GM18867 (cell line): ENCODE results near the gene MAN1A1.
A peak's percentile ranks its signal among the peaks of the same experiment; 100 is the strongest.
"Not testable (repeated sequence)": the region's sequence is repeated elsewhere in the genome, so short reads cannot be mapped to it uniquely, and the experiment has no call there.

Experiments
- ATAC-seq: cut with Tn5 transposase; IDR thresholded peaks from one replicate; pipeline ENCODE4 v1.9.1; 2021; ENCODE audit warnings: mild to moderate bottlenecking, moderate library complexity; ENCODE audit not compliant: unreplicated experiment

MAN1A1 gene

GRCh38 chr6:119349361-119350201 is at the start of gene MAN1A1:
Gene MAN1A1, minus strand, starts transcription at chr6:119349761. Its CDS starts 696 bp downstream, at chr6:119349065.
- ATAC-seq, result peak; percentile 76

GRCh38 chr6:119395192-119395591 is 45.6 kb upstream of the MAN1A1 start:
- ATAC-seq, result peak; percentile 62

- ATAC-seq, result no peak
Observed at GRCh38 chr6:119390247-119390793, 40.8 kb upstream of the MAN1A1 start.

GRCh38 chr6:119385994-119386393 is 36.4 kb upstream of the MAN1A1 start:
- no peak for ATAC-seq

- ATAC-seq, result no peak
Observed at GRCh38 chr6:119384444-119384843, 34.9 kb upstream of the MAN1A1 start.

- ATAC-seq, result no peak
Observed at GRCh38 chr6:119379809-119380208, 30.2 kb upstream of the MAN1A1 start.

- not testable (repeated sequence) for ATAC-seq
Observed at GRCh38 chr6:119377043-119377442, 27.5 kb upstream of the MAN1A1 start.

- ATAC-seq, result no peak
Observed at GRCh38 chr6:119370080-119370479, 20.5 kb upstream of the MAN1A1 start.

GRCh38 chr6:119368921-119369320 is 19.4 kb upstream of the MAN1A1 start:
- ATAC-seq, result no peak

- no peak for ATAC-seq
Observed at GRCh38 chr6:119361209-119361608, 11.6 kb upstream of the MAN1A1 start.

GRCh38 chr6:119360262-119360915 is 10.8 kb upstream of the MAN1A1 start:
- no peak for ATAC-seq

- ATAC-seq, result no peak
Observed at GRCh38 chr6:119355890-119356289, 6.3 kb upstream of the MAN1A1 start.

GRCh38 chr6:119355157-119355556 is 5.6 kb upstream of the MAN1A1 start:
- no peak for ATAC-seq

GRCh38 chr6:119353696-119354095 is 4.1 kb upstream of the MAN1A1 start:
- ATAC-seq, result no peak

- no peak for ATAC-seq
Observed at GRCh38 chr6:119352001-119352400, 2.4 kb upstream of the MAN1A1 start.

- no peak for ATAC-seq
Observed at GRCh38 chr6:119350952-119351372, 1.4 kb upstream of the MAN1A1 start.

- peak; percentile 9 for ATAC-seq
Observed at GRCh38 chr6:119350202-119350951, 816 bp upstream of the MAN1A1 start.

GRCh38 chr6:119348748-119349360 is 707 bp downstream of the MAN1A1 start:
- ATAC-seq, result peak; percentile 9

- ATAC-seq, result peak; percentile 31
Observed at GRCh38 chr6:119348096-119348747, 1.3 kb downstream of the MAN1A1 start.

GRCh38 chr6:119347466-119348095 is 2.0 kb downstream of the MAN1A1 start:
- peak; percentile 31 for ATAC-seq
